ENCODE data around the gene RFK. TPM values are rescaled to one million over a fixed set of nuclear protein-coding genes. Genes with fewer than 3 reads are reported as not detected.

The RFK gene
- total RNA-seq, 3 donors from 2014 or later (not counting 1 experiment from before 2014, with no cell fraction given): 8.7 to 11.5 (median 9.2) TPM

- Histone ChIP-seq H3K27ac (ENCODE audit: low read length) (no peak overlapping the region), H3K4me1 (ENCODE audit: control insufficient read depth, insufficient read depth, low read length) (peaks cover 6% of the 10 kb centered on the region), H3K9me3 (ENCODE audit: control insufficient read depth, insufficient read depth, low read length) (no peaks in the 10 kb centered on the region), H3K27me3 (ENCODE audit: control insufficient read depth, insufficient read depth, low read length) (no peaks in the 10 kb centered on the region), H3K4me3 (ENCODE audit: low read length) (no peak overlapping the region), H3K36me3 (ENCODE audit: control insufficient read depth, insufficient read depth, low read length) (no peaks in the 10 kb centered on the region)
- 44% methylated on average over 4 of the region's 4 CpGs for WGBS (ENCODE audit: insufficient coverage)
- TF ChIP-seq CTCF (IDR thresholded peaks at IDR 0.05): no peak
- intact Hi-C loops (cut with micrococcal nuclease): no loop called here
- ATAC-seq: peak; percentile 52 to 63 (median 59)
- Mint-ChIP-seq H3K36me3 (peaks cover 10% of the 10 kb centered on the region), H3K4me3 (no peak overlapping the region), H3K27me3 (ENCODE audit: low read depth in 2 of 2) (peaks cover 3 to 14% of the 10 kb centered on the region in 2 donors), H3K27ac (no peak overlapping the region), H3K9me3 (peaks cover 3 to 4% of the 10 kb centered on the region in 2 donors), H3K4me1 (peaks cover 8 to 15% of the 10 kb centered on the region in 2 donors)
- DNase-seq: peak in 1 of 2 donors; percentile 19
These were observed 20.4 kb upstream of the RFK start for GRCh38 chr9:76414661-76415060.

- TF ChIP-seq CTCF (IDR thresholded peaks at IDR 0.05): no peak
- no peak overlapping the region for H3K27ac Mint-ChIP-seq
- Histone ChIP-seq H3K36me3 (ENCODE audit: control insufficient read depth, insufficient read depth, low read length) (no peaks in the 10 kb centered on the region), H3K4me1 (ENCODE audit: control insufficient read depth, insufficient read depth, low read length) (peaks cover 6% of the 10 kb centered on the region), H3K9me3 (ENCODE audit: control insufficient read depth, insufficient read depth, low read length) (no peaks in the 10 kb centered on the region), H3K27me3 (ENCODE audit: control insufficient read depth, insufficient read depth, low read length) (no peaks in the 10 kb centered on the region), H3K4me3 (ENCODE audit: low read length) (no peak overlapping the region), H3K27ac (ENCODE audit: low read length) (no peak overlapping the region)
- peaks cover 10% of the 10 kb centered on the region for H3K36me3 Mint-ChIP-seq
- peaks cover 8 to 15% of the 10 kb centered on the region in 2 donors for H3K4me1 Mint-ChIP-seq
- H3K9me3 Mint-ChIP-seq: peaks cover 3 to 4% of the 10 kb centered on the region in 2 donors
- DNase-seq (no peak), ATAC-seq (no peak)
- no peak overlapping the region for H3K4me3 Mint-ChIP-seq
- H3K27me3 Mint-ChIP-seq (ENCODE audit: low read depth in 2 of 2): peaks cover 3 to 14% of the 10 kb centered on the region in 2 donors
- intact Hi-C loops (cut with micrococcal nuclease): no loop called here
These were observed 19.4 kb upstream of the RFK start for GRCh38 chr9:76413658-76414057.

GRCh38 chr9:76412638-76413037 is 18.4 kb upstream of the RFK start:
- no peaks in the 10 kb centered on the region for H3K27me3 ChIP-seq (ENCODE audit: control insufficient read depth, insufficient read depth, low read length)
- Mint-ChIP-seq H3K27ac (no peak overlapping the region), H3K9me3 (peaks cover 3 to 4% of the 10 kb centered on the region in 2 donors), H3K4me1 (peaks cover 8 to 15% of the 10 kb centered on the region in 2 donors), H3K4me3 (no peak overlapping the region), H3K27me3 (ENCODE audit: low read depth in 2 of 2) (peaks cover 3 to 14% of the 10 kb centered on the region in 2 donors), H3K36me3 (peaks cover 10% of the 10 kb centered on the region)
- DNase-seq: no peak
- ATAC-seq: no peak
- no peak overlapping the region for H3K4me3 ChIP-seq (ENCODE audit: low read length)
- H3K36me3 ChIP-seq (ENCODE audit: control insufficient read depth, insufficient read depth, low read length): no peaks in the 10 kb centered on the region
- intact Hi-C loops (cut with micrococcal nuclease): no loop called here
- WGBS (ENCODE audit: insufficient coverage): 69% methylated on average over 2 of the region's 2 CpGs
- H3K9me3 ChIP-seq (ENCODE audit: control insufficient read depth, insufficient read depth, low read length): no peaks in the 10 kb centered on the region
- H3K4me1 ChIP-seq (ENCODE audit: control insufficient read depth, insufficient read depth, low read length): peaks cover 6% of the 10 kb centered on the region
- no peak overlapping the region for H3K27ac ChIP-seq (ENCODE audit: low read length)
- TF ChIP-seq CTCF (IDR thresholded peaks at IDR 0.05): no peak

- Mint-ChIP-seq H3K4me1 (peaks cover 6 to 8% of the 10 kb centered on the region in 2 donors), H3K4me3 (no peak overlapping the region), H3K27ac (no peak overlapping the region), H3K27me3 (ENCODE audit: low read depth in 2 of 2) (no peaks in the 10 kb centered on the region), H3K9me3 (no peaks in the 10 kb centered on the region), H3K36me3 (no peaks in the 10 kb centered on the region)
- intact Hi-C loops (cut with micrococcal nuclease): no loop called here
- H3K27ac ChIP-seq (ENCODE audit: low read length): no peak overlapping the region
- ATAC-seq (no peak), DNase-seq (no peak)
- H3K36me3 ChIP-seq (ENCODE audit: control insufficient read depth, insufficient read depth, low read length): no peaks in the 10 kb centered on the region
- no peaks in the 10 kb centered on the region for H3K4me1 ChIP-seq (ENCODE audit: control insufficient read depth, insufficient read depth, low read length)
- no peaks in the 10 kb centered on the region for H3K27me3 ChIP-seq (ENCODE audit: control insufficient read depth, insufficient read depth, low read length)
- TF ChIP-seq CTCF (IDR thresholded peaks at IDR 0.05): no peak
- no peak overlapping the region for H3K4me3 ChIP-seq (ENCODE audit: low read length)
- H3K9me3 ChIP-seq (ENCODE audit: control insufficient read depth, insufficient read depth, low read length): no peaks in the 10 kb centered on the region
These were observed 11.6 kb upstream of the RFK start for GRCh38 chr9:76405868-76406267.

Measured in natural killer cell (primary cell).